B cell (primary cell): ENCODE data around the gene ITGB8.

Source experiments
- EZH2 ChIP-seq: IDR thresholded peaks from 2 replicates; pipeline ENCODE4 v1.6.1; 2012; ENCODE audit warnings: borderline replicate concordance, low read depth, mild to moderate bottlenecking, moderate library complexity, low read length; ENCODE audit not compliant: insufficient read depth, poor library complexity, severe bottlenecking
- TF ChIP-seq, protein P1 (sequence below): fragments of 200-600 bp; IDR thresholded peaks from one replicate; pipeline ENCODE4 v1.8.0; 2022; ENCODE audit warnings: antibody characterized with exemption, mild to moderate bottlenecking

GRCh38 chr7:20402747-20403230 is 72.1 kb downstream of the ITGB8 start:
- TF ChIP-seq, protein P1, sequence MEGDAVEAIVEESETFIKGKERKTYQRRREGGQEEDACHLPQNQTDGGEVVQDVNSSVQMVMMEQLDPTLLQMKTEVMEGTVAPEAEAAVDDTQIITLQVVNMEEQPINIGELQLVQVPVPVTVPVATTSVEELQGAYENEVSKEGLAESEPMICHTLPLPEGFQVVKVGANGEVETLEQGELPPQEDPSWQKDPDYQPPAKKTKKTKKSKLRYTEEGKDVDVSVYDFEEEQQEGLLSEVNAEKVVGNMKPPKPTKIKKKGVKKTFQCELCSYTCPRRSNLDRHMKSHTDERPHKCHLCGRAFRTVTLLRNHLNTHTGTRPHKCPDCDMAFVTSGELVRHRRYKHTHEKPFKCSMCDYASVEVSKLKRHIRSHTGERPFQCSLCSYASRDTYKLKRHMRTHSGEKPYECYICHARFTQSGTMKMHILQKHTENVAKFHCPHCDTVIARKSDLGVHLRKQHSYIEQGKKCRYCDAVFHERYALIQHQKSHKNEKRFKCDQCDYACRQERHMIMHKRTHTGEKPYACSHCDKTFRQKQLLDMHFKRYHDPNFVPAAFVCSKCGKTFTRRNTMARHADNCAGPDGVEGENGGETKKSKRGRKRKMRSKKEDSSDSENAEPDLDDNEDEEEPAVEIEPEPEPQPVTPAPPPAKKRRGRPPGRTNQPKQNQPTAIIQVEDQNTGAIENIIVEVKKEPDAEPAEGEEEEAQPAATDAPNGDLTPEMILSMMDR = peak; percentile 40
- no peak for TF ChIP-seq EZH2
